Smooth muscle cell of the pulmonary artery (primary cell): ENCODE results near the gene NUDT6. TPM values are rescaled to one million over a fixed set of nuclear protein-coding genes. Genes with fewer than 3 reads are reported as not detected.

Experiments used
- total RNA-seq: library from RNA; depleted of rRNA; stranded (reverse); fragments of >200 nt; gene quantifications from 2 replicates; pipeline ENCODE4 v1.2.3, GENCODE V29; 2014

Gene NUDT6
- 3.2 and 6.0 TPM in 2 replicates for total RNA-seq

GRCh38 chr4:122921971-122922876 is at the start of gene NUDT6:
TSS of gene NUDT6 (minus strand) at chr4:122922597. CDS start at chr4:122922572, 25 bp downstream.

Other genes starting within 250 kb of the NUDT6 start
- 4.7 and 7.9 TPM in 2 replicates for gene BBS12, start 189.9 kb downstream of the NUDT6 start, total RNA-seq
- gene FGF2, start 95.8 kb downstream of the NUDT6 start, total RNA-seq = 69.1 and 174 TPM in 2 replicates